Kidney (tissue), 14 donors: ENCODE results near the gene STON1. TPM values are rescaled to one million over a fixed set of nuclear protein-coding genes. Genes with fewer than 3 reads are reported as not detected.

ENCODE experiments used
- DNase-seq, 5 donors: peaks; one replicate each; pipeline ENCODE4 v3.0.0-alpha.2; 2013 to 2020
- FAIRE-seq: peaks from 2 replicates; lab custom pipeline; 2012; peaks lifted over from hg19 to GRCh38; lab: Jason Lieb, UNC
- H3K27ac ChIP-seq, 2 donors: one replicate each; pipeline ENCODE4 v1.7.0; 2013; ENCODE audit warnings: low read depth in 2 of 2, low read length in 2 of 2, inconsistent platforms in 1 of 2
- H3K27me3 ChIP-seq: one replicate; pipeline ENCODE4 v1.7.1; 2013; ENCODE audit warnings: low read length, inconsistent platforms; ENCODE audit not compliant: control insufficient read depth, insufficient read depth
- H3K36me3 ChIP-seq, 3 donors: one replicate each; pipeline versions ENCODE4 v1.7.0 to v1.7.1; 2013; ENCODE audit warnings: low read length in 3 of 3, control low read depth in 1 of 3, inconsistent platforms in 1 of 3; ENCODE audit not compliant: insufficient read depth in 3 of 3, control insufficient read depth in 2 of 3
- H3K4me1 ChIP-seq, 3 donors: one replicate each; pipeline versions ENCODE4 v1.7.0 to v1.7.1; 2013; ENCODE audit warnings: low read length in 3 of 3, inconsistent platforms in 1 of 3, low read depth in 1 of 3; ENCODE audit not compliant: control insufficient read depth in 2 of 3, insufficient read depth in 2 of 3
- H3K4me3 ChIP-seq, 3 donors: one replicate each; pipeline versions ENCODE4 v1.7.0 to v1.8.1; 2013; ENCODE audit warnings: low read length in 3 of 3, control low read depth in 1 of 3, inconsistent platforms in 1 of 3
- H3K9ac ChIP-seq, 3 donors: one replicate each; pipeline versions ENCODE4 v1.7.0 to v1.7.1; 2013; ENCODE audit warnings: low read length in 3 of 3, control low read depth in 1 of 3, inconsistent platforms in 1 of 3
- H3K9me3 ChIP-seq, 3 donors: one replicate each; pipeline versions ENCODE4 v1.7.0 to v1.7.1; 2013; ENCODE audit warnings: low read length in 3 of 3, control low read depth in 1 of 3, inconsistent platforms in 1 of 3; ENCODE audit not compliant: control insufficient read depth in 2 of 3, insufficient read depth in 1 of 3
- CTCF ChIP-seq: IDR thresholded peaks from 3 replicates; pipeline ENCODE4 v1.5.1; 2012; ENCODE audit warnings: mild to moderate bottlenecking, moderate library complexity, borderline replicate concordance; ENCODE audit not compliant: insufficient read depth; ENCODE audit errors: extremely low read depth
- intact Hi-C: fragments of 100-400 bp; cut with DNase I; formaldehyde crosslinking; loops from one replicate; pipeline ENCODE4 v1.11.1; 2022
- polyA plus RNA-seq: library from polyadenylated mRNA; stranded (reverse); fragments of 350-450 nt; fragmentation: Illumina TruSeq; extraction: RNeasy Lipid Tissue Mini Kit (QIAGEN cat#74804); gene quantifications from one replicate; pipeline ENCODE4 v1.2.3, GENCODE V29; 2014; ENCODE audit warnings: low read depth, low replicate concordance; ENCODE audit not compliant: insufficient read depth
- total RNA-seq: library from RNA; stranded (reverse); fragmentation: NEBNext Ultra II Directional; extraction: Animal tissue kit (Norgen Biotek cat#: 25700); gene quantifications from one replicate; pipeline ENCODE4 v1.2.1, GENCODE V29; 2021
- donor health status: control.
- donor health status: control.
- donor health status: control.
- donor health status: control.
- donor health status: control.
- donor health status: DM: yes; HTN: yes; CAD: no.
- donor health status: Normal renal cell carcinoma (clear cell type).

The STON1 gene
- total and polyA plus RNA-seq, 2 donors from 2014 or later = 5.8 to 15.7 TPM

GRCh38 chr2:48558456-48558855 lies 28.5 kb downstream of the STON1 start:
- Histone ChIP-seq H3K9ac (no peak overlapping the region), H3K9me3 (no peaks in the 10 kb centered on the region), H3K4me1 (no peaks in the 10 kb centered on the region), H3K4me3 (no peak overlapping the region), H3K27ac (no peak overlapping the region), H3K27me3 (no peaks in the 10 kb centered on the region), H3K36me3 (no peaks in the 10 kb centered on the region)
- no peak for TF ChIP-seq CTCF
- no peak for FAIRE-seq
- intact Hi-C loops = no loop called here
- peak in 2 of 5 donors; percentile 49 to 60 for DNase-seq

DNA sequence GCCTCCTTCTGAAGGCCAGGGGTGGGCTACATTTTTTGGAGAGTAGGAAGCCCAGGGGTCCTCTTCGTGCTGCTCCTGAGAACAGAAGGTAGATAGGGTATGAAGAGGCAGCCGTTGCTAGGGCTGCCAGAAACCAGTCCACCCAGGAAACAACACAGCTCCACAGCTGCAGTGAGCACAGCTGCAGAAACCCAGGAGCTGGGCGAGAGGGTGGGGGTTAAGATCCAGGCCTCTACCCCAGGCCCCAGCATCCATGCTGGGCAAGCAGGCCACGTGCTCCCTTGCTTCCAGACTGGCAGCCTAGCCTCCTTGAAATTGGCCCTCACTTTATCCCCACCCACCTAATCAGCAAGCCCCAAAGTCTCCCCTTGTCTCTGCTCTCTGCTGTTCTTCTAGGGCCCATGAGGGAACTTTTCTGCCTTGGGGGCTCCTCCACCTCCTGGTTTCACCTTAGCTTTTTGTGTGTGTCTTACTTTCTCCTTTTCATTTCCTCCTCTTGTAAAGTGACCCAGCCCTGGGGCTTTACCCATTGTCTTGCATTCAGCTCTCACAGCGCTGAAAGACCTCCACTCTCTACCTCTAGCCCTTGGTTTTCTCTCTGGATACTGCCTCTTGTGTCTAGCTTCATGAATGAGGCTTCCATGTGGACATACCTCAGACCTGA lies 30.7 kb downstream of the STON1 start:
- intact Hi-C loops = no loop called here
- H3K27ac ChIP-seq = no peak overlapping the region
- no peak for TF ChIP-seq CTCF
- no peaks in the 10 kb centered on the region for H3K9me3 ChIP-seq
- H3K27me3 ChIP-seq = no peaks in the 10 kb centered on the region
- no peak overlapping the region for H3K4me3 ChIP-seq
- DNase-seq (no peak), FAIRE-seq (no peak)
- H3K9ac ChIP-seq = no peak overlapping the region
- no peaks in the 10 kb centered on the region for H3K36me3 ChIP-seq
- H3K4me1 ChIP-seq = no peaks in the 10 kb centered on the region

- FAIRE-seq (no peak), DNase-seq (no peak)
- H3K36me3 ChIP-seq = no peaks in the 10 kb centered on the region
- H3K27me3 ChIP-seq = no peaks in the 10 kb centered on the region
- H3K9ac ChIP-seq = no peak overlapping the region
- TF ChIP-seq CTCF = no peak
- no peaks in the 10 kb centered on the region for H3K9me3 ChIP-seq
- H3K27ac ChIP-seq = no peak overlapping the region
- no peaks in the 10 kb centered on the region for H3K4me1 ChIP-seq
- H3K4me3 ChIP-seq = no peak overlapping the region
- intact Hi-C loops = no loop called here
Measured at GRCh38 chr2:48562281-48562680, 32.3 kb downstream of the STON1 start.
